Tibial nerve (tissue), 3 donors: ENCODE data around the gene COL27A1.

ENCODE experiments used
- POLR2A ChIP-seq, 2 donors: fragments of 450-650 bp; IDR thresholded peaks; one replicate each; pipeline ENCODE4 v1.6.1; 2017; ENCODE audit warnings: antibody characterized with exemption in 2 of 2, mild to moderate bottlenecking in 2 of 2, moderate library complexity in 2 of 2
- TF ChIP-seq, protein P1 (sequence below), 5 experiments: fragments of 200-600 bp in 3 of 5; fragments of 450-650 bp in 2 of 5; sonication (generic) in 3 of 5; IDR thresholded peaks; one replicate each; pipeline ENCODE4 v1.5.1; 2016 to 2019; ENCODE audit warnings: antibody characterized with exemption in 5 of 5, mild to moderate bottlenecking in 3 of 5, moderate library complexity in 2 of 5

DNA sequence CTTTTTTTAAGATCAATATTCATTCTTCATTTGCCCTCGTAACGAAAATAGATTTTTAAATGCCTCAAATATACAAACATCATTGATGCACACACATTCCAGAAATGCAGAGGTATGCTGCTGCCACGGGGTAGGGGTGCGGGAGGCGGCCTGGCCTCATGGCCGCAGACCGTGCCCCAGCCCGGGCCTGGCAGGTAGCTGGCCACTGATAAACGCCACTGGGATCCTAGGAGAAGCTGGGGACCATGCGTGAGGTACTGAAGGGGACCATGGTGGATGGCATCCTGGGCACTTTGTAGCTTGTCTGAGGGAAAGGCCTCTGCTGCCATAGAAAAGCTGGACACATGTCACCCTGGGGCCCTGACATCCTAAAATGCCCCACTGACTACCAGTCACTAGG lies 180.8 kb downstream of the COL27A1 start:
- TF ChIP-seq, protein P1, sequence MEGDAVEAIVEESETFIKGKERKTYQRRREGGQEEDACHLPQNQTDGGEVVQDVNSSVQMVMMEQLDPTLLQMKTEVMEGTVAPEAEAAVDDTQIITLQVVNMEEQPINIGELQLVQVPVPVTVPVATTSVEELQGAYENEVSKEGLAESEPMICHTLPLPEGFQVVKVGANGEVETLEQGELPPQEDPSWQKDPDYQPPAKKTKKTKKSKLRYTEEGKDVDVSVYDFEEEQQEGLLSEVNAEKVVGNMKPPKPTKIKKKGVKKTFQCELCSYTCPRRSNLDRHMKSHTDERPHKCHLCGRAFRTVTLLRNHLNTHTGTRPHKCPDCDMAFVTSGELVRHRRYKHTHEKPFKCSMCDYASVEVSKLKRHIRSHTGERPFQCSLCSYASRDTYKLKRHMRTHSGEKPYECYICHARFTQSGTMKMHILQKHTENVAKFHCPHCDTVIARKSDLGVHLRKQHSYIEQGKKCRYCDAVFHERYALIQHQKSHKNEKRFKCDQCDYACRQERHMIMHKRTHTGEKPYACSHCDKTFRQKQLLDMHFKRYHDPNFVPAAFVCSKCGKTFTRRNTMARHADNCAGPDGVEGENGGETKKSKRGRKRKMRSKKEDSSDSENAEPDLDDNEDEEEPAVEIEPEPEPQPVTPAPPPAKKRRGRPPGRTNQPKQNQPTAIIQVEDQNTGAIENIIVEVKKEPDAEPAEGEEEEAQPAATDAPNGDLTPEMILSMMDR (IDR thresholded peaks at IDR 0.05), result no peak
- no peak for TF ChIP-seq POLR2A (IDR thresholded peaks at IDR 0.05)
